HG03139 (cell line): ENCODE measurements around the gene GRK4.

Experiments used
- ATAC-seq: cut with Tn5 transposase; IDR thresholded peaks from one replicate; pipeline ENCODE4 v1.9.1; 2021; ENCODE audit not compliant: unreplicated experiment

GRK4 gene

GRCh38 chr4:3010998-3011397, 47.6 kb downstream of the GRK4 start:
- no peak for ATAC-seq

- ATAC-seq = no peak
These were observed 48.3 kb downstream of the GRK4 start for GRCh38 chr4:3011456-3012220.

GRCh38 chr4:3013323-3013722, 50.0 kb downstream of the GRK4 start:
- ATAC-seq = no peak

GRCh38 chr4:3013839-3014350, 50.5 kb downstream of the GRK4 start:
- no peak for ATAC-seq

GRCh38 chr4:3016961-3017360, 53.6 kb downstream of the GRK4 start:
- ATAC-seq = no peak

- ATAC-seq = no peak
These were observed 54.1 kb downstream of the GRK4 start for GRCh38 chr4:3017504-3017903.

- ATAC-seq = no peak
These were observed 55.9 kb downstream of the GRK4 start for GRCh38 chr4:3019145-3019846.

- ATAC-seq = no peak
These were observed 57.8 kb downstream of the GRK4 start for GRCh38 chr4:3021127-3021526.

GRCh38 chr4:3021627-3022026, 58.3 kb downstream of the GRK4 start:
- no peak for ATAC-seq

GRCh38 chr4:3022112-3022511, 58.7 kb downstream of the GRK4 start:
- no peak for ATAC-seq

- ATAC-seq = no peak
These were observed 59.3 kb downstream of the GRK4 start for GRCh38 chr4:3022651-3023050.

- no peak for ATAC-seq
These were observed 62.5 kb downstream of the GRK4 start for GRCh38 chr4:3025881-3026280.

- ATAC-seq = no peak
These were observed 63.2 kb downstream of the GRK4 start for GRCh38 chr4:3026540-3026939.

GRCh38 chr4:3029464-3029863, 66.1 kb downstream of the GRK4 start:
- ATAC-seq = no peak

GRCh38 chr4:3030566-3031356, 67.4 kb downstream of the GRK4 start:
- no peak for ATAC-seq

- no peak for ATAC-seq
These were observed 68.1 kb downstream of the GRK4 start for GRCh38 chr4:3031357-3032082.

- ATAC-seq = no peak
These were observed 70.9 kb downstream of the GRK4 start for GRCh38 chr4:3034231-3034630.

- no peak for ATAC-seq
These were observed 71.9 kb downstream of the GRK4 start for GRCh38 chr4:3035249-3035648.

- ATAC-seq = no peak
These were observed 72.3 kb downstream of the GRK4 start for GRCh38 chr4:3035674-3036073.

- ATAC-seq = no peak
These were observed 73.0 kb downstream of the GRK4 start for GRCh38 chr4:3036131-3036952.
